WTC11 (cell line): Measurements from ENCODE around the gene BAIAP2.

ENCODE experiments used
- ATF1 ChIP-seq: sonication (generic); formaldehyde crosslinking; IDR thresholded peaks from 2 replicates; pipeline ENCODE4 v1.8.1; 2023; ENCODE audit warnings: mild to moderate bottlenecking, moderate library complexity, missing genetic modification reagents
- CBFB ChIP-seq: sonication (generic); formaldehyde crosslinking; IDR thresholded peaks from 2 replicates; pipeline ENCODE4 v1.8.1; 2022; ENCODE audit warnings: mild to moderate bottlenecking, low read depth, missing genetic modification reagents
- E2F4 ChIP-seq: sonication (generic); formaldehyde crosslinking; IDR thresholded peaks from 2 replicates; pipeline ENCODE4 v1.8.1; 2022; ENCODE audit warnings: low read depth, mild to moderate bottlenecking, moderate library complexity, missing genetic modification reagents, borderline replicate concordance
- HMGA2 ChIP-seq: fragments of 250-450 bp; sonication (Bioruptor Pico); IDR thresholded peaks from 2 replicates; pipeline ENCODE4 v1.4.0; 2021; ENCODE audit warnings: mild to moderate bottlenecking, moderate library complexity
- IRF2 ChIP-seq: sonication (generic); formaldehyde crosslinking; IDR thresholded peaks from 2 replicates; pipeline ENCODE4 v1.8.0; 2022; ENCODE audit warnings: low read depth, missing genetic modification reagents, borderline replicate concordance
- MYBL2 ChIP-seq: sonication (generic); formaldehyde crosslinking; IDR thresholded peaks from 2 replicates; pipeline ENCODE4 v1.8.1; 2023; ENCODE audit warnings: mild to moderate bottlenecking, moderate library complexity, missing genetic modification reagents
- SMAD4 ChIP-seq: sonication (generic); formaldehyde crosslinking; IDR thresholded peaks from 2 replicates; pipeline ENCODE4 v1.8.0; 2022; ENCODE audit warnings: mild to moderate bottlenecking, missing genetic modification reagents
- SP1 ChIP-seq: sonication (generic); formaldehyde crosslinking; conservative IDR thresholded peaks from 2 replicates; pipeline ENCODE4 v1.8.1; 2022; ENCODE audit warnings: missing genetic modification reagents
- TEAD1 ChIP-seq: sonication (generic); formaldehyde crosslinking; IDR thresholded peaks from 2 replicates; pipeline ENCODE4 v1.8.0; 2022; ENCODE audit warnings: mild to moderate bottlenecking, missing genetic modification reagents
- TF ChIP-seq, protein P1 (sequence below): fragments of 200-600 bp; IDR thresholded peaks from 2 replicates; pipeline ENCODE4 v1.8.0; 2022; ENCODE audit warnings: antibody characterized with exemption
- TF ChIP-seq, protein P2 (sequence below): sonication (generic); formaldehyde crosslinking; IDR thresholded peaks from 2 replicates; pipeline ENCODE4 v1.8.1; 2023; ENCODE audit warnings: mild to moderate bottlenecking, missing genetic modification reagents
- TF ChIP-seq, protein P3 (sequence below): sonication (generic); formaldehyde crosslinking; IDR thresholded peaks from 2 replicates; pipeline ENCODE4 v1.8.1; 2022; ENCODE audit warnings: mild to moderate bottlenecking, missing genetic modification reagents, moderate library complexity, borderline replicate concordance
- TF ChIP-seq, protein P4 (sequence below): sonication (generic); formaldehyde crosslinking; IDR thresholded peaks from 2 replicates; pipeline ENCODE4 v1.8.1; 2022; ENCODE audit warnings: missing genetic modification reagents, borderline replicate concordance

DNA sequence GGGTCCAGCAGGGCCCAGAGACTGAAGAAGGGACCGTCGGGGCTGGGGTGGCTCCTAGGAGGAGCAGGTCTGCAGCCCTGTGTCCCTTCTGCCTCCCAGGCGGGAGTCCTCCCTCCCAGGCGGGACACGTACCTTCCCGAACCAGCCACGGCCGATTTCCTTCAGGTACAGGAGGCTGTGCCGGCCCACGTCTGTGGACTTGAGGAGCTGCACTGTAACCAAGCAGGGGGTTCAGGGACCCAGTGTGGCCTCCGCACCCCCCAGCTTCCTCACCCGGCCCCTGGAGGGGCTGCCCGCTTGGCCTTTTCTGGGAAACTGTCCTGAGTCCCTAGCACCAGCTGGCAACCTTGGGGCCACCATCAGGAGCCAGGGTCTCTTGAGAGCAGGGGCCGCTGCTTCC is 93.4 kb downstream of the BAIAP2 start:
- TF ChIP-seq, protein P1, sequence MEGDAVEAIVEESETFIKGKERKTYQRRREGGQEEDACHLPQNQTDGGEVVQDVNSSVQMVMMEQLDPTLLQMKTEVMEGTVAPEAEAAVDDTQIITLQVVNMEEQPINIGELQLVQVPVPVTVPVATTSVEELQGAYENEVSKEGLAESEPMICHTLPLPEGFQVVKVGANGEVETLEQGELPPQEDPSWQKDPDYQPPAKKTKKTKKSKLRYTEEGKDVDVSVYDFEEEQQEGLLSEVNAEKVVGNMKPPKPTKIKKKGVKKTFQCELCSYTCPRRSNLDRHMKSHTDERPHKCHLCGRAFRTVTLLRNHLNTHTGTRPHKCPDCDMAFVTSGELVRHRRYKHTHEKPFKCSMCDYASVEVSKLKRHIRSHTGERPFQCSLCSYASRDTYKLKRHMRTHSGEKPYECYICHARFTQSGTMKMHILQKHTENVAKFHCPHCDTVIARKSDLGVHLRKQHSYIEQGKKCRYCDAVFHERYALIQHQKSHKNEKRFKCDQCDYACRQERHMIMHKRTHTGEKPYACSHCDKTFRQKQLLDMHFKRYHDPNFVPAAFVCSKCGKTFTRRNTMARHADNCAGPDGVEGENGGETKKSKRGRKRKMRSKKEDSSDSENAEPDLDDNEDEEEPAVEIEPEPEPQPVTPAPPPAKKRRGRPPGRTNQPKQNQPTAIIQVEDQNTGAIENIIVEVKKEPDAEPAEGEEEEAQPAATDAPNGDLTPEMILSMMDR = no peak
- no peak for TF ChIP-seq HMGA2 (CRISPR knock-in tag)
- no peak for TF ChIP-seq ATF1
- TF ChIP-seq MYBL2 (CRISPR knock-in tag) = no peak
- no peak for TF ChIP-seq E2F4 (CRISPR knock-in tag)
- no peak for TF ChIP-seq IRF2
- TF ChIP-seq SP1 = no peak
- TF ChIP-seq, protein P2, sequence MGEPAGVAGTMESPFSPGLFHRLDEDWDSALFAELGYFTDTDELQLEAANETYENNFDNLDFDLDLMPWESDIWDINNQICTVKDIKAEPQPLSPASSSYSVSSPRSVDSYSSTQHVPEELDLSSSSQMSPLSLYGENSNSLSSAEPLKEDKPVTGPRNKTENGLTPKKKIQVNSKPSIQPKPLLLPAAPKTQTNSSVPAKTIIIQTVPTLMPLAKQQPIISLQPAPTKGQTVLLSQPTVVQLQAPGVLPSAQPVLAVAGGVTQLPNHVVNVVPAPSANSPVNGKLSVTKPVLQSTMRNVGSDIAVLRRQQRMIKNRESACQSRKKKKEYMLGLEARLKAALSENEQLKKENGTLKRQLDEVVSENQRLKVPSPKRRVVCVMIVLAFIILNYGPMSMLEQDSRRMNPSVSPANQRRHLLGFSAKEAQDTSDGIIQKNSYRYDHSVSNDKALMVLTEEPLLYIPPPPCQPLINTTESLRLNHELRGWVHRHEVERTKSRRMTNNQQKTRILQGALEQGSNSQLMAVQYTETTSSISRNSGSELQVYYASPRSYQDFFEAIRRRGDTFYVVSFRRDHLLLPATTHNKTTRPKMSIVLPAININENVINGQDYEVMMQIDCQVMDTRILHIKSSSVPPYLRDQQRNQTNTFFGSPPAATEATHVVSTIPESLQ = no peak
- TF ChIP-seq, protein P3, sequence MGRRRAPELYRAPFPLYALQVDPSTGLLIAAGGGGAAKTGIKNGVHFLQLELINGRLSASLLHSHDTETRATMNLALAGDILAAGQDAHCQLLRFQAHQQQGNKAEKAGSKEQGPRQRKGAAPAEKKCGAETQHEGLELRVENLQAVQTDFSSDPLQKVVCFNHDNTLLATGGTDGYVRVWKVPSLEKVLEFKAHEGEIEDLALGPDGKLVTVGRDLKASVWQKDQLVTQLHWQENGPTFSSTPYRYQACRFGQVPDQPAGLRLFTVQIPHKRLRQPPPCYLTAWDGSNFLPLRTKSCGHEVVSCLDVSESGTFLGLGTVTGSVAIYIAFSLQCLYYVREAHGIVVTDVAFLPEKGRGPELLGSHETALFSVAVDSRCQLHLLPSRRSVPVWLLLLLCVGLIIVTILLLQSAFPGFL = no peak
- TF ChIP-seq, protein P4, sequence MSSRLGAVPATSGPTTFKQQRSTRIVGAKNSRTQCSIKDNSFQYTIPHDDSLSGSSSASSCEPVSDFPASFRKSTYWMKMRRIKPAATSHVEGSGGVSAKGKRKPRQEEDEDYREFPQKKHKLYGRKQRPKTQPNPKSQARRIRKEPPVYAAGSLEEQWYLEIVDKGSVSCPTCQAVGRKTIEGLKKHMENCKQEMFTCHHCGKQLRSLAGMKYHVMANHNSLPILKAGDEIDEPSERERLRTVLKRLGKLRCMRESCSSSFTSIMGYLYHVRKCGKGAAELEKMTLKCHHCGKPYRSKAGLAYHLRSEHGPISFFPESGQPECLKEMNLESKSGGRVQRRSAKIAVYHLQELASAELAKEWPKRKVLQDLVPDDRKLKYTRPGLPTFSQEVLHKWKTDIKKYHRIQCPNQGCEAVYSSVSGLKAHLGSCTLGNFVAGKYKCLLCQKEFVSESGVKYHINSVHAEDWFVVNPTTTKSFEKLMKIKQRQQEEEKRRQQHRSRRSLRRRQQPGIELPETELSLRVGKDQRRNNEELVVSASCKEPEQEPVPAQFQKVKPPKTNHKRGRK = no peak
- TF ChIP-seq CBFB (CRISPR knock-in tag) = no peak
- no peak for TF ChIP-seq SMAD4 (CRISPR knock-in tag)
- no peak for TF ChIP-seq TEAD1 (CRISPR knock-in tag)
